DND-41 (cell line): ENCODE results near the gene PLCB3.

Experiments used
- EZH2 ChIP-seq: IDR thresholded peaks from 3 replicates; pipeline ENCODE4 v1.6.1; 2012; ENCODE audit warnings: borderline replicate concordance, low read depth, mild to moderate bottlenecking, moderate library complexity, low read length, inconsistent platforms; ENCODE audit not compliant: severe bottlenecking
- TF ChIP-seq, protein P1 (sequence below): IDR thresholded peaks from 2 replicates; pipeline ENCODE4 v1.5.1; 2012; ENCODE audit warnings: borderline replicate concordance, low read length, moderate library complexity, mild to moderate bottlenecking; ENCODE audit not compliant: poor library complexity, severe bottlenecking; ENCODE audit errors: extremely low read depth

DNA sequence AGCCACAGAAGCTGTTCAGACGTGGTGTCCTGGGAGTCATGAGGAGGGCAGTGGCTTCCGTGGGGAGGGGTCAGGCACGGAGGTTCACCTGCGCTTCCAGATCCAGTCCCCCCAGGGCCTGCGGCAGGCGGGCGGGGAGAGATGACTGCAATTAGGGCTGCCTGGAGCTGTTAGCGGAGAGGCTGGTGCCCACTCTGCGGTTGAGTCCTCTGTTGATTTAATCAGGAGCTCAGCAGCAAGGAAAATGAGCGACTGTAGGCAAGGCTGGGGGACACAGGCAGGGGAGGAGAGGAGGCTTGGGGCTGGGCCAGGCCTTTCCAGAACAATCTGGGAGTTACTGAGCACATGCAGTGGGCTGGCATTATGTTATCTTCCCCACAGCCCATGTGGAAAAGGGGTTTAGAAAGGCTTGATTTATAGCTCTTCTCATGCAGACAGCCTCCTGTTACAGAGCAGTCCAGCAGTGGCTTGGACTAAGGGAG is 13.1 kb downstream of the PLCB3 start:
- TF ChIP-seq, protein P1, sequence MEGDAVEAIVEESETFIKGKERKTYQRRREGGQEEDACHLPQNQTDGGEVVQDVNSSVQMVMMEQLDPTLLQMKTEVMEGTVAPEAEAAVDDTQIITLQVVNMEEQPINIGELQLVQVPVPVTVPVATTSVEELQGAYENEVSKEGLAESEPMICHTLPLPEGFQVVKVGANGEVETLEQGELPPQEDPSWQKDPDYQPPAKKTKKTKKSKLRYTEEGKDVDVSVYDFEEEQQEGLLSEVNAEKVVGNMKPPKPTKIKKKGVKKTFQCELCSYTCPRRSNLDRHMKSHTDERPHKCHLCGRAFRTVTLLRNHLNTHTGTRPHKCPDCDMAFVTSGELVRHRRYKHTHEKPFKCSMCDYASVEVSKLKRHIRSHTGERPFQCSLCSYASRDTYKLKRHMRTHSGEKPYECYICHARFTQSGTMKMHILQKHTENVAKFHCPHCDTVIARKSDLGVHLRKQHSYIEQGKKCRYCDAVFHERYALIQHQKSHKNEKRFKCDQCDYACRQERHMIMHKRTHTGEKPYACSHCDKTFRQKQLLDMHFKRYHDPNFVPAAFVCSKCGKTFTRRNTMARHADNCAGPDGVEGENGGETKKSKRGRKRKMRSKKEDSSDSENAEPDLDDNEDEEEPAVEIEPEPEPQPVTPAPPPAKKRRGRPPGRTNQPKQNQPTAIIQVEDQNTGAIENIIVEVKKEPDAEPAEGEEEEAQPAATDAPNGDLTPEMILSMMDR = no peak
- no peak for TF ChIP-seq EZH2
